Heart left ventricle (tissue), 16 donors: ENCODE measurements around the gene RREB1. TPM values are rescaled to one million over a fixed set of nuclear protein-coding genes. Genes with fewer than 3 reads are reported as not detected.

Experiments used
- ATAC-seq, 4 donors: fragments of 200-7000 bp; cut with Tn5 transposase; one replicate each; pipeline ENCODE4 v1.9.1; 2020 to 2022; ENCODE audit warnings: moderate library complexity in 4 of 4, mild to moderate bottlenecking in 3 of 4, moderate number of reproducible peaks in 1 of 4
- DNase-seq, 5 donors: peaks; one replicate each; pipeline ENCODE4 v3.0.0-alpha.2; 2020
- H3K27ac ChIP-seq, 12 donors: fragments of 200-600 bp; sonication (generic) in 4 of 12; one replicate each; pipeline versions ENCODE4 v1.5.0 to v1.8.0; 2016 to 2022; ENCODE audit warnings: mild to moderate bottlenecking in 2 of 12
- H3K27me3 ChIP-seq, 9 donors: fragments of 200-600 bp; sonication (generic) in 2 of 9; one replicate each; pipeline versions ENCODE4 v1.5.1 to v1.8.0; 2016 to 2022; ENCODE audit warnings: mild to moderate bottlenecking in 3 of 9
- H3K36me3 ChIP-seq, 9 donors: fragments of 200-600 bp; sonication (generic) in 2 of 9; one replicate each; pipeline versions ENCODE4 v1.5.0 to v1.8.0; 2018 to 2022; ENCODE audit warnings: mild to moderate bottlenecking in 2 of 9
- H3K4me1 ChIP-seq, 12 donors: fragments of 200-600 bp; sonication (generic) in 4 of 12; one replicate each; pipeline versions ENCODE4 v1.5.0 to v1.8.0; 2016 to 2022; ENCODE audit warnings: mild to moderate bottlenecking in 3 of 12
- H3K4me3 ChIP-seq, 12 donors: fragments of 200-600 bp; sonication (generic) in 4 of 12; one replicate each; pipeline versions ENCODE4 v1.5.0 to v1.8.0; 2017 to 2022; ENCODE audit warnings: mild to moderate bottlenecking in 9 of 12, moderate library complexity in 4 of 12
- H3K9me3 ChIP-seq, 12 donors: fragments of 200-600 bp; sonication (generic) in 4 of 12; one replicate each; pipeline versions ENCODE4 v1.5.0 to v1.8.0; 2016 to 2022; ENCODE audit warnings: mild to moderate bottlenecking in 1 of 12
- POLR2A ChIP-seq, 2 donors: fragments of 450-650 bp; IDR thresholded peaks; one replicate each; pipeline ENCODE4 v1.6.1; 2017; ENCODE audit warnings: antibody characterized with exemption in 2 of 2, mild to moderate bottlenecking in 2 of 2, moderate library complexity in 2 of 2
- WGBS, 4 donors: extraction: QIAGEN DNeasy Blood & Tissue Kit in 2 of 4; methylation state at CpG; one replicate each; pipeline versions ENCODE4 v1.1.5 to v1.1.7; 2013 to 2018; 5-methylcytosine and 5-hydroxymethylcytosine counted together
- intact Hi-C, 10 donors: fragments of 100-400 bp; cut with DNase I; formaldehyde crosslinking; loops; one replicate each; pipeline versions ENCODE4 v1.11.1 to v1.14.2; 2022
- polyA plus RNA-seq, 2 donors: library from polyadenylated mRNA; stranded (reverse); fragments of 200-250 nt; gene quantifications; one replicate each; pipeline ENCODE4 v1.2.3, GENCODE V29; 2013
- total RNA-seq, 9 donors: library from RNA; depleted of rRNA in 2 of 9; stranded (reverse); fragments of >200 nt in 2 of 9; fragmentation: NEBNext Ultra II Directional in 3 of 9; extraction: Animal tissue kit (Norgen Biotek cat#: 25700) in 3 of 9; gene quantifications; one replicate each; pipeline versions ENCODE4 v1.1.0 to v1.2.4, GENCODE V29; 2016 to 2023
- TF ChIP-seq, protein P1 (sequence below), 12 donors: fragments of 200-600 bp; sonication (generic) in 4 of 12; IDR thresholded peaks; one replicate each; pipeline versions ENCODE4 v1.5.0 to v1.8.0; 2018 to 2022; ENCODE audit warnings: antibody characterized with exemption in 12 of 12, mild to moderate bottlenecking in 5 of 12
- donor health status: ischemic (EF 13 %, LVEDD 7.1; RV severe dilation, severe dysfunction).
- donor health status: healthy with polysubstance abuse.
- donor health status: DM: no; HTN: yes; CAD: no.
- donor health status: DM: no; HTN: no; CAD: no.
- donor health status: ischemic (EF 25% LVEDD 6.9; RV normal size, moderate dysfunction).
- donor health status: ischemic (EF 25% LVEDD 5.7; RV mildly dilated, moderate dysfunction).
- donor health status: healthy.
- donor health status: DM: yes; HTN: yes; CAD: no.
- donor health status: ischemic (EF 35%, LVEDD 5.7; RV mildly dilated, moderate dysfunction).
- donor health status: nonischemic (EF 11% LVEDD 7.7; RV severe dilation, severe dysfunction).
- donor health status: DM: yes; HTN: yes; CAD: no.
- donor health status: PGD.
- donor health status: ischemic (EF 29% LVEDD 5.4; RV normal size, mild dysfunction).
- donor health status: nonischemic (EF 23%, LVEDD 6.1; RV moderate dilation, normal function).

The RREB1 gene
- total and polyA plus RNA-seq, 11 donors = 8.7 to 49.4 (median 35.7) TPM

DNA sequence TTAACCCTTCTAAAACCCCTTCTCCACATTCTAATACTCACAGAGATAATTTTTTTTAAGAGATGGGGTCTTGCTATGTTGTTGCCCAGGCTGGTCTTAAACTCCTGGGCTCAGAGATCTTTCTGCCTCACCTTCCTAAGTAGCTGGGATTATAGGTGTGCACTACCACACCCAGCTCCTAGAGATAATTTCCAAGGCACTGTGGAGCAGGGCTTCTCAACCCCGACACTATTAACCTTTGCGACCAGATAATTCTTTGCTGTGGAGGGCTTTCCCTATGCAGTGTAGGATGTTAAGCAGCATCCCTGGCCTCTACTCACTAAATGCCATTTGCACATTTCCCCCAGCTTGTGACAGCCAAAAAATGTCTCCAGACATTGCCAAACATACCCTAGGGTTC, 8.8 kb upstream of the RREB1 start:
- no peaks in the 10 kb centered on the region for H3K27me3 ChIP-seq
- no peak for ATAC-seq

DNA sequence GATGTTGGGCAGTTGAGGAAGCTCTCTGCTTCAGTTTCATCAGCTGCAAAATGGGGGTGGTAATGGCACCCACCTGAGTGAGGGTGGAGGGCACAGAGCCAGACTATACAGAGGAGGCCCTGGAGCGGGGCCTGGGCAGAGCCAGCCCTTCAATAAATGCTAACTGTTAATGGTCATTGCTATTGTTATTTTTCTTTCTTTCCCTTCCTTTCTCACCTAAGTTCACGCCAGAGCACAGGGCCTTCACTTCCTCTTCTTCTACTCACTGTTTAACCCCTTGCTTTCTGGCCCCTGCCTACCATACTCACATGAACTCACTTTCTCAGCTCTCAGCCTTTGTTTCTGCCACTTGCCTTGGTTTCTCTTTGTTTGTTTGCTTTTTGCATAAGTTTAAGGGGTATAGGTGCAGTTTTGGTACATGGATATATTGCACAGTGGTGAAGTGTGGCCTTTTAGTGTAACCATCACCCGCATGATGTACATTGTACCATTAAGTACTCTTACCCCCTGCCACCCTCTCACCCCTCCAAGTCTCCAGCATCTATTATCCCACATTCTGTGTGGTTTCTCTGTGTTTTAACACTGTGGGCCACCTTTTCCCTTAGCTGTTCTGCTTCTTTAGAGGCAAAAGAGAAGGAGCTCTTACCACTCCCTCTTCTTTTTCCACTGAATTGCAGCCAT, 7.5 kb upstream of the RREB1 start:
- ATAC-seq (no peak), DNase-seq (no peak)
- Histone ChIP-seq H3K4me3 (no peak overlapping the region), H3K36me3 (no peaks in the 10 kb centered on the region), H3K4me1 (peaks cover 0 to 7% (median 0%) of the 10 kb centered on the region in 12 donors), H3K27me3 (no peaks in the 10 kb centered on the region), H3K9me3 (no peaks in the 10 kb centered on the region), H3K27ac (no peak overlapping the region)
- intact Hi-C loops = loop anchor here in 6 of 10 donors (5.0 to 10.0 kb wide), 9 partner anchors 45 to 425 kb away; no protein-coding TSS in a partner anchor
- 72 to 82% (median 74%) methylated on average over 3 of the region's 3 CpGs for WGBS, 4 donors
- TF ChIP-seq, protein P1, sequence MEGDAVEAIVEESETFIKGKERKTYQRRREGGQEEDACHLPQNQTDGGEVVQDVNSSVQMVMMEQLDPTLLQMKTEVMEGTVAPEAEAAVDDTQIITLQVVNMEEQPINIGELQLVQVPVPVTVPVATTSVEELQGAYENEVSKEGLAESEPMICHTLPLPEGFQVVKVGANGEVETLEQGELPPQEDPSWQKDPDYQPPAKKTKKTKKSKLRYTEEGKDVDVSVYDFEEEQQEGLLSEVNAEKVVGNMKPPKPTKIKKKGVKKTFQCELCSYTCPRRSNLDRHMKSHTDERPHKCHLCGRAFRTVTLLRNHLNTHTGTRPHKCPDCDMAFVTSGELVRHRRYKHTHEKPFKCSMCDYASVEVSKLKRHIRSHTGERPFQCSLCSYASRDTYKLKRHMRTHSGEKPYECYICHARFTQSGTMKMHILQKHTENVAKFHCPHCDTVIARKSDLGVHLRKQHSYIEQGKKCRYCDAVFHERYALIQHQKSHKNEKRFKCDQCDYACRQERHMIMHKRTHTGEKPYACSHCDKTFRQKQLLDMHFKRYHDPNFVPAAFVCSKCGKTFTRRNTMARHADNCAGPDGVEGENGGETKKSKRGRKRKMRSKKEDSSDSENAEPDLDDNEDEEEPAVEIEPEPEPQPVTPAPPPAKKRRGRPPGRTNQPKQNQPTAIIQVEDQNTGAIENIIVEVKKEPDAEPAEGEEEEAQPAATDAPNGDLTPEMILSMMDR (IDR thresholded peaks at IDR 0.05) = no peak
- TF ChIP-seq POLR2A (IDR thresholded peaks at IDR 0.05) = no peak

More for the DNA sequence above, 8.8 kb upstream of the RREB1 start:
- H3K9me3 ChIP-seq = no peaks in the 10 kb centered on the region
- intact Hi-C loops = no loop called here
- DNase-seq = no peak
- H3K4me3 ChIP-seq = no peak overlapping the region
- H3K4me1 ChIP-seq = peaks cover 0 to 7% (median 0%) of the 10 kb centered on the region in 12 donors
- 84 to 100% (median 93%) methylated on average over 2 of the region's 2 CpGs for WGBS, 4 donors
- TF ChIP-seq, protein P1 (IDR thresholded peaks at IDR 0.05) = no peak
- no peak for TF ChIP-seq POLR2A (IDR thresholded peaks at IDR 0.05)
- H3K27ac ChIP-seq = no peak overlapping the region
- no peaks in the 10 kb centered on the region for H3K36me3 ChIP-seq

DNA sequence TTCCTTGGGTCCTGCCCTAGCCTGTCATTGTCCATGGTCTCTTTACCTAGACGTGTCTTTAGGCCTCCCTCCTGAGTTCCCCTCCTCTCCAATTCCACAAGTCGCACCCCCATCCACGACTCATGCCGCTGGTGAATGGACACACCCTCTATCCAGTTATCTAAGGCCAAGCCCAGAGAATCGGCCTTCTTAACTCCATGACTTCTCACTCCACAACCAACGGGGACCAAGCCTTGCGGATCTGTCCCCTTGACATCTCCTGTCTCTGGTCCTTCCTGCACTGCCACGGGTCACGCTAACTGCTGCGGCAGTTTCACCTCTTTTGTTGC, 7.0 kb upstream of the RREB1 start:
- WGBS, 4 donors = 89 to 90% (median 90%) methylated on average over 10 of the region's 10 CpGs
- no peaks in the 10 kb centered on the region for H3K36me3 ChIP-seq
- no peaks in the 10 kb centered on the region for H3K9me3 ChIP-seq
- intact Hi-C loops = loop anchor here in 6 of 10 donors (5.0 to 10.0 kb wide), 9 partner anchors 46 to 426 kb away; no protein-coding TSS in a partner anchor
- DNase-seq (no peak), ATAC-seq (no peak)
- no peak overlapping the region for H3K27ac ChIP-seq
- H3K4me1 ChIP-seq = peaks cover 0 to 7% (median 0%) of the 10 kb centered on the region in 12 donors
- no peaks in the 10 kb centered on the region for H3K27me3 ChIP-seq
- H3K4me3 ChIP-seq = no peak overlapping the region
- TF ChIP-seq, protein P1 (IDR thresholded peaks at IDR 0.05) = no peak
- TF ChIP-seq POLR2A (IDR thresholded peaks at IDR 0.05) = no peak

DNA sequence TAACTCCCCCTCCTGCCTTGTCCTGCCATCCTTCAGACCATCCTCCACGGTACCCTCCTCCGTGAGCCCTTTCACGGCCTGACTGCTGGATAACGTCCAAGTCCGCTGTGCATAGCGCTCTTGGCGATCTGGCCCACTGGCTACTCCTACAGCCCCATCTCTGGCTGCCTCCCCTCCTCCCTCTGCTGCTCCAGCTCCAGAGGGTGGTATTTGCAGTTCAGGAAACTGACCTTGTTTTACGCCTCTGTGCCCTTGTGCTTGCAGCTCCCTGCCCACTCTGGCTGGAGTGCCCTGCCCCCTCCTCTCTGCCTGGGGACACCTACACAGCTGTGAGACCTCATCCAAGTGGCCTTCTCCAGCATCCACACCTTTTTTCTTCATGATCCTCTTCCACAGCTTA, 6.5 kb upstream of the RREB1 start:
- ATAC-seq (peak; percentile 45 to 76 (median 69)), DNase-seq (peak in 3 of 5 donors; percentile 23 to 39 (median 36))
- Histone ChIP-seq H3K9me3 (no peaks in the 10 kb centered on the region), H3K27me3 (no peaks in the 10 kb centered on the region), H3K4me1 (peaks cover 0 to 9% (median 0%) of the 10 kb centered on the region in 12 donors), H3K27ac (no peak overlapping the region), H3K4me3 (no peak overlapping the region), H3K36me3 (no peaks in the 10 kb centered on the region)
- intact Hi-C loops = loop anchor here in 6 of 10 donors (5.0 to 10.0 kb wide), 9 partner anchors 46 to 426 kb away; no protein-coding TSS in a partner anchor
- 44 to 57% (median 52%) methylated on average over 8 of the region's 8 CpGs for WGBS, 4 donors
- no peak for TF ChIP-seq POLR2A (IDR thresholded peaks at IDR 0.05)
